A549 (cell line): ENCODE data around the gene ANXA3. TPM values are rescaled to one million over a fixed set of nuclear protein-coding genes. Genes with fewer than 3 reads are reported as not detected.

Source experiments
- ATAC-seq, 2 experiments: fragments of 200-7000 bp in 1 of 2; fragments of >200 bp in 1 of 2; cut with Nextera tagmentation in 1 of 2; cut with Tn5 transposase in 1 of 2; 3 replicates each; pipeline versions ENCODE4 v1.8.0 to v1.9.1; 2018 to 2020; ENCODE audit warnings: mild to moderate bottlenecking in 1 of 2, moderate library complexity in 1 of 2
- CTCF ChIA-PET: fragments of 300-600 bp; sonication (Branson Sonifier 250); formaldehyde crosslinking; extraction: SDS; loops from one replicate; lab custom pipeline; 2021; ENCODE audit warnings: antibody characterized with exemption, inconsistent platforms; lab: Yijun Ruan, JAX
- POLR2A ChIA-PET: fragments of 350-600 bp; formaldehyde crosslinking; extraction: SDS; loops from one replicate; lab custom pipeline; 2021; ENCODE audit warnings: antibody characterized with exemption, inconsistent platforms; lab: Yijun Ruan, JAX
- DNase-seq, 2 experiments: peaks; one replicate each; pipeline versions ENCODE4 v3.0.0 to v3.0.0-alpha.2; 2011 to 2016; ENCODE audit warnings: low read depth in 1 of 2, low spot score in 1 of 2
- FAIRE-seq: peaks from 2 replicates; lab custom pipeline; 2011; peaks lifted over from hg19 to GRCh38; lab: Jason Lieb, UNC
- H3K27ac ChIP-seq, 2 experiments: fragments of >200 bp; sonication (Bioruptor Twin); formaldehyde crosslinking; 3 replicates each; pipeline ENCODE4 v1.5.1; 2016 to 2017
- H3K4me1 ChIP-seq: fragments of >200 bp; sonication (Bioruptor Twin); formaldehyde crosslinking; 3 replicates; pipeline ENCODE4 v1.6.1; 2016
- H3K4me2 ChIP-seq: fragments of >200 bp; sonication (Bioruptor Twin); formaldehyde crosslinking; 3 replicates; pipeline ENCODE4 v1.6.1; 2016
- H3K4me3 ChIP-seq: fragments of >200 bp; sonication (Bioruptor Twin); formaldehyde crosslinking; 3 replicates; pipeline ENCODE4 v1.5.1; 2016
- H3K9me3 ChIP-seq: fragments of >200 bp; sonication (Bioruptor Twin); formaldehyde crosslinking; 3 replicates; pipeline ENCODE4 v1.6.1; 2016
- BHLHE40 ChIP-seq: IDR thresholded peaks from 2 replicates; pipeline ENCODE4 v1.6.1; 2012; ENCODE audit warnings: low read depth, low read length, inconsistent platforms
- CBX2 ChIP-seq: fragments of 200-600 bp; sonication (generic); IDR thresholded peaks from 2 replicates; pipeline ENCODE4 v1.6.1; 2016; ENCODE audit warnings: low read depth, mild to moderate bottlenecking, borderline replicate concordance
- CHD2 ChIP-seq: fragments of 150-350 bp; IDR thresholded peaks from 2 replicates; pipeline ENCODE4 v1.6.1; 2014; ENCODE audit warnings: low read length; ENCODE audit not compliant: partially characterized antibody
- CHD4 ChIP-seq: fragments of 200-600 bp; sonication (generic); IDR thresholded peaks from 2 replicates; pipeline ENCODE4 v1.6.1; 2016; ENCODE audit warnings: antibody characterized with exemption, mild to moderate bottlenecking, borderline replicate concordance
- EHF ChIP-seq: fragments of 250-450 bp; sonication (Bioruptor Pico); IDR thresholded peaks from 2 replicates; pipeline ENCODE4 v1.5.0; 2020; ENCODE audit warnings: mild to moderate bottlenecking
- EHMT2 ChIP-seq: fragments of 200-600 bp; sonication (generic); IDR thresholded peaks from 2 replicates; pipeline ENCODE4 v1.6.1; 2016; ENCODE audit warnings: antibody characterized with exemption, low read depth, mild to moderate bottlenecking, moderate library complexity
- EP300 ChIP-seq, 2 experiments: fragments of >200 bp; sonication (Bioruptor Twin); formaldehyde crosslinking; IDR thresholded peaks; 2 replicates in 1 of 2; 3 replicates in 1 of 2; pipeline ENCODE4 v1.6.1; 2016 to 2017
- ESRRA ChIP-seq: fragments of 150-350 bp; IDR thresholded peaks from 2 replicates; pipeline ENCODE4 v1.6.1; 2014; ENCODE audit warnings: mild to moderate bottlenecking, low read length, borderline replicate concordance
- FOSB ChIP-seq: fragments of 250-450 bp; sonication (Bioruptor Pico); IDR thresholded peaks from 2 replicates; pipeline ENCODE4 v1.5.0; 2020; ENCODE audit warnings: mild to moderate bottlenecking, moderate library complexity
- FOSL2 ChIP-seq, 2 experiments: fragments of 450-650 bp in 1 of 2; fragments of >200 bp in 1 of 2; sonication (Bioruptor Twin) in 1 of 2; formaldehyde crosslinking; IDR thresholded peaks; 2 replicates each; pipeline versions ENCODE4 v1.5.0 to v1.6.1; 2016 to 2020; ENCODE audit warnings: mild to moderate bottlenecking in 1 of 2, moderate library complexity in 1 of 2
- FOXS1 ChIP-seq: fragments of 250-450 bp; sonication (Bioruptor Pico); IDR thresholded peaks from 2 replicates; pipeline ENCODE4 v1.5.0; 2020; ENCODE audit warnings: mild to moderate bottlenecking, moderate library complexity
- HOXA7 ChIP-seq: fragments of 250-450 bp; sonication (Bioruptor Pico); IDR thresholded peaks from 2 replicates; pipeline ENCODE4 v1.5.0; 2020; ENCODE audit warnings: mild to moderate bottlenecking, moderate library complexity
- HOXB5 ChIP-seq: fragments of 250-450 bp; sonication (Bioruptor Pico); IDR thresholded peaks from 2 replicates; pipeline ENCODE4 v1.5.0; 2020; ENCODE audit warnings: mild to moderate bottlenecking, moderate library complexity
- JUN ChIP-seq, 2 experiments: fragments of >200 bp; sonication (Bioruptor Twin); formaldehyde crosslinking; IDR thresholded peaks; 2 replicates in 1 of 2; 3 replicates in 1 of 2; pipeline ENCODE4 v1.6.1; 2016 to 2017
- KDM1A ChIP-seq: fragments of 200-600 bp; sonication (generic); IDR thresholded peaks from 2 replicates; pipeline ENCODE4 v1.6.1; 2016; ENCODE audit warnings: low read depth, mild to moderate bottlenecking
- KDM5A ChIP-seq: fragments of 200-600 bp; sonication (generic); IDR thresholded peaks from 2 replicates; pipeline ENCODE4 v1.6.1; 2016; ENCODE audit warnings: antibody characterized with exemption, mild to moderate bottlenecking
- MAZ ChIP-seq: fragments of 150-350 bp; IDR thresholded peaks from 2 replicates; pipeline ENCODE4 v1.6.1; 2014; ENCODE audit warnings: antibody characterized with exemption, low read depth, low read length, borderline replicate concordance
- NR3C1 ChIP-seq: fragments of >200 bp; sonication (Bioruptor Twin); formaldehyde crosslinking; IDR thresholded peaks from 3 replicates; pipeline ENCODE4 v1.6.1; 2017
- PHF8 ChIP-seq: fragments of 200-600 bp; sonication (generic); IDR thresholded peaks from 2 replicates; pipeline ENCODE4 v1.6.1; 2016; ENCODE audit warnings: low read depth, mild to moderate bottlenecking, antibody characterized with exemption, moderate library complexity, borderline replicate concordance
- RAD21 ChIP-seq, 2 experiments: fragments of >200 bp in 1 of 2; sonication (Bioruptor Twin) in 1 of 2; formaldehyde crosslinking in 1 of 2; IDR thresholded peaks in 1 of 2; conservative IDR thresholded peaks in 1 of 2; 2 replicates in 1 of 2; 3 replicates in 1 of 2; pipeline ENCODE4 v1.6.1; 2012 to 2018; ENCODE audit warnings: inconsistent platforms in 1 of 2
- RCOR1 ChIP-seq: fragments of 150-350 bp; IDR thresholded peaks from 2 replicates; pipeline ENCODE4 v1.6.1; 2014; ENCODE audit warnings: antibody characterized with exemption, low read length, low read depth
- RNF2 ChIP-seq: fragments of 200-600 bp; sonication (generic); IDR thresholded peaks from 2 replicates; pipeline ENCODE4 v1.6.1; 2016; ENCODE audit warnings: low read depth, mild to moderate bottlenecking, antibody characterized with exemption, moderate library complexity, borderline replicate concordance
- ZC3H11A ChIP-seq: fragments of 450-650 bp; IDR thresholded peaks from 2 replicates; pipeline ENCODE4 v1.6.1; 2014; ENCODE audit warnings: antibody characterized with exemption, mild to moderate bottlenecking
- ZNF302 ChIP-seq: fragments of 250-450 bp; sonication (Bioruptor Pico); IDR thresholded peaks from 2 replicates; pipeline ENCODE4 v1.9.0; 2021; ENCODE audit warnings: inconsistent platforms, mild to moderate bottlenecking, moderate library complexity
- ZSCAN20 ChIP-seq: fragments of 250-450 bp; sonication (Bioruptor Pico); IDR thresholded peaks from 2 replicates; pipeline ENCODE4 v1.8.0; 2022; ENCODE audit warnings: mild to moderate bottlenecking, moderate library complexity
- WGBS: methylation state at CpG from one replicate; pipeline ENCODE4 v1.1.6; 2017; ENCODE audit errors: missing lambda C conversion rate; 5-methylcytosine and 5-hydroxymethylcytosine counted together
- polyA plus RNA-seq, 4 experiments: library from polyadenylated mRNA; depleted of rRNA in 3 of 4; stranded (reverse); fragments of >200 nt; fragmentation: RNase III in 1 of 4; extraction: RNeasy Plus Mini Kit Qiagen cat#74134 plus additional on column Dnase treatment in 1 of 4; gene quantifications; 2 replicates in 3 of 4; 3 replicates in 1 of 4; pipeline ENCODE4 v1.2.3, GENCODE V29; 2011 to 2017
- TF ChIP-seq, protein P1 (sequence below): fragments of 450-650 bp; IDR thresholded peaks from 2 replicates; pipeline ENCODE4 v1.6.1; 2014; ENCODE audit warnings: antibody characterized with exemption
- TF ChIP-seq, protein P2 (sequence below): IDR thresholded peaks from 2 replicates; pipeline ENCODE4 v1.6.1; 2012
- TF ChIP-seq, protein P3 (sequence below): fragments of 200-600 bp; sonication (generic); IDR thresholded peaks from 2 replicates; pipeline ENCODE4 v1.6.1; 2016; ENCODE audit warnings: antibody characterized with exemption, mild to moderate bottlenecking, moderate library complexity

ANXA3 gene
- polyA plus RNA-seq, 2 of the 4 experiments (the other 2 are of a cell fraction): 126 to 134 TPM

GRCh38 chr4:78571804-78572203 lies 20.2 kb downstream of the ANXA3 start:
- ATAC-seq (no peak), FAIRE-seq (no peak), DNase-seq (no peak)
- Histone ChIP-seq H3K4me3 (no peak overlapping the region), H3K27ac (peak overlapping the region in 1 of 2 experiments; percentile 48; a peak in 1 of 6 replicates), H3K9me3 (no peaks in the 10 kb centered on the region; the same call in 2 of the 3 replicates), H3K4me1 (peaks cover 40% of the 10 kb centered on the region), H3K4me2 (no peak overlapping the region)
- ChIA-PET POLR2A (no interaction called here), CTCF (no interaction called here)
- TF ChIP-seq RCOR1 (no peak), KDM1A (no peak), ZNF302 (CRISPR knock-in tag) (no peak), JUN (IDR thresholded peaks at IDR 0.05) (no peak), NR3C1 (no peak), PHF8 (no peak), HOXB5 (CRISPR knock-in tag) (no peak), EHF (CRISPR knock-in tag) (no peak), EP300 (IDR thresholded peaks at IDR 0.05) (no peak), HOXA7 (CRISPR knock-in tag) (no peak), KDM5A (no peak), ZSCAN20 (CRISPR knock-in tag) (no peak), FOSB (CRISPR knock-in tag) (no peak)
- TF ChIP-seq, protein P1, sequence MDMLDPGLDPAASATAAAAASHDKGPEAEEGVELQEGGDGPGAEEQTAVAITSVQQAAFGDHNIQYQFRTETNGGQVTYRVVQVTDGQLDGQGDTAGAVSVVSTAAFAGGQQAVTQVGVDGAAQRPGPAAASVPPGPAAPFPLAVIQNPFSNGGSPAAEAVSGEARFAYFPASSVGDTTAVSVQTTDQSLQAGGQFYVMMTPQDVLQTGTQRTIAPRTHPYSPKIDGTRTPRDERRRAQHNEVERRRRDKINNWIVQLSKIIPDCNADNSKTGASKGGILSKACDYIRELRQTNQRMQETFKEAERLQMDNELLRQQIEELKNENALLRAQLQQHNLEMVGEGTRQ: no peak
- TF ChIP-seq, protein P2, sequence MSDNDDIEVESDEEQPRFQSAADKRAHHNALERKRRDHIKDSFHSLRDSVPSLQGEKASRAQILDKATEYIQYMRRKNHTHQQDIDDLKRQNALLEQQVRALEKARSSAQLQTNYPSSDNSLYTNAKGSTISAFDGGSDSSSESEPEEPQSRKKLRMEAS: no peak
- WGBS: 97% methylated on average over 1 of the region's 1 CpG

DNA sequence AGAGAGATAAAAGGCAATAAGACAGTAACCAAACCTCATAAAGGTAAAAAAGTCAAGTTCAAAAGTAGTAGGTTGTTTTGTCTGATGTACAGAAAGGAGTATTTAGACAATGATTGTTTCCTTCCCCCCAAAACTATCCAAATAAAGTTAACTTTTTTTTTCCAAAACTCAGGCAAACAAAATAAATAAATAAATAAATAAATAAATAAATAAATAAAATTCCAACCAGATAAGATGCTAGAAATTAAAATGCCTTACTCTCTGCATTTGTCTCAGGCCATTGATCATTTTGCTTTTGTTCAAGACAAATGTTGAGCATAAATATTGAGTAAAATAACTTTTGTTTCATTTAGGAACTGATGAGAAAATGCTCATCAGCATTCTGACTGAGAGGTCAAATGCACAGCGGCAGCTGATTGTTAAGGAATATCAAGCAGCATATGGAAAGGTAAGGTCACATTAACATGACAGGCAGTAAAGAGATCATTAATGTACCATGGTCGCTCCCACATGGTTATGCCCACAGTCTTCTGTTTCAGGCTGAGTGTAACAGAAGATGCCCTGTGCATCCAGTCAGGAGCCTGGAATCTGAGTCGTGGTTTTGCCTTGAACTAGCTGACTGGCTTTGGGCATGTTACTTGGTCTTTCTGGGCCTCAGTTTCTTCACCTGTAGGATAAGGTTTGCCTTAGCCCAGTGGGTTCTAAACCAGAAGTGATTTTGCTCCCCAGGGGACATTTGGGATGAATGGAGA lies 27.3 kb downstream of the ANXA3 start:
- 89% methylated on average over 3 of the region's 3 CpGs for WGBS
- Histone ChIP-seq H3K4me2 (no peak overlapping the region), H3K27ac (no peak overlapping the region), H3K9me3 (no peaks in the 10 kb centered on the region; the same call in 2 of the 3 replicates), H3K4me3 (no peak overlapping the region), H3K4me1 (no peaks in the 10 kb centered on the region)
- ChIA-PET CTCF (no interaction called here), POLR2A (no interaction called here)
- FAIRE-seq (no peak), DNase-seq (no peak), ATAC-seq (no peak)
- TF ChIP-seq FOSL2 (IDR thresholded peaks at IDR 0.05) (no peak), FOSL2 (CRISPR knock-in tag; IDR thresholded peaks at IDR 0.05) (no peak), ZC3H11A (peak; percentile 47)

DNA sequence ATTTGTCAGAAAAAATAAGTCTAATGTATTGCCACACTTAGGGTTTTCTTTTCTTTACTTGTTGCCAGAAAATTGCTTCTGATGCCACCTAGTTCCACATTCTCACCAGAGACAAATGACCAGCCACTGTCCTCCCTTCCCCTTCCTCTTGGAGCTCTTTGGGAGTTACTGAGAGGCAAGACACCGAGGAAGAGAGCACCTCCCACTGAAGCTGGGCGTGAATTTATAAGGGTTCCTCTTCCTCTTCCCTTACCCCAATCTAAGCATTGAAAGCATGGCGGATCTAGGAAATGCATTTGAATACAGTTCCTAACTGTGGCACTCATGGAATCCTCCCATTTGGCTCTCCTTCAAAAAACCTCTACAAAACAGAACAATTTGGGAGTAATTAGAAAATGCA lies 30.0 kb downstream of the ANXA3 start:
- POLR2A ChIA-PET: no interaction called here
- CTCF ChIA-PET: no interaction called here
- H3K4me2 ChIP-seq: no peak overlapping the region
- DNase-seq: no peak
- no peaks in the 10 kb centered on the region for H3K9me3 ChIP-seq
- FAIRE-seq: no peak
- no peak overlapping the region for H3K4me3 ChIP-seq
- no peak overlapping the region for H3K27ac ChIP-seq
- WGBS: 89% methylated on average over 3 of the region's 3 CpGs
- ATAC-seq: no peak
- peaks cover 4% of the 10 kb centered on the region; the same call in 1 of the 3 replicates for H3K4me1 ChIP-seq
- TF ChIP-seq FOXS1 (CRISPR knock-in tag) (no peak), CBX2 (no peak), HOXB5 (CRISPR knock-in tag) (no peak), ESRRA (no peak), RAD21 (conservative IDR thresholded peaks at IDR 0.05 in 1 of 2, IDR thresholded peaks at IDR 0.05 in 1 of 2) (no peak), EP300 (IDR thresholded peaks at IDR 0.05) (no peak), EHF (CRISPR knock-in tag) (no peak), RNF2 (no peak), EHMT2 (no peak), FOSL2 (IDR thresholded peaks at IDR 0.05) (no peak), FOSL2 (CRISPR knock-in tag; IDR thresholded peaks at IDR 0.05) (no peak), CHD2 (no peak), MAZ (no peak), RCOR1 (no peak), FOSB (CRISPR knock-in tag) (no peak), CHD4 (no peak), BHLHE40 (no peak)
- TF ChIP-seq, protein P3, sequence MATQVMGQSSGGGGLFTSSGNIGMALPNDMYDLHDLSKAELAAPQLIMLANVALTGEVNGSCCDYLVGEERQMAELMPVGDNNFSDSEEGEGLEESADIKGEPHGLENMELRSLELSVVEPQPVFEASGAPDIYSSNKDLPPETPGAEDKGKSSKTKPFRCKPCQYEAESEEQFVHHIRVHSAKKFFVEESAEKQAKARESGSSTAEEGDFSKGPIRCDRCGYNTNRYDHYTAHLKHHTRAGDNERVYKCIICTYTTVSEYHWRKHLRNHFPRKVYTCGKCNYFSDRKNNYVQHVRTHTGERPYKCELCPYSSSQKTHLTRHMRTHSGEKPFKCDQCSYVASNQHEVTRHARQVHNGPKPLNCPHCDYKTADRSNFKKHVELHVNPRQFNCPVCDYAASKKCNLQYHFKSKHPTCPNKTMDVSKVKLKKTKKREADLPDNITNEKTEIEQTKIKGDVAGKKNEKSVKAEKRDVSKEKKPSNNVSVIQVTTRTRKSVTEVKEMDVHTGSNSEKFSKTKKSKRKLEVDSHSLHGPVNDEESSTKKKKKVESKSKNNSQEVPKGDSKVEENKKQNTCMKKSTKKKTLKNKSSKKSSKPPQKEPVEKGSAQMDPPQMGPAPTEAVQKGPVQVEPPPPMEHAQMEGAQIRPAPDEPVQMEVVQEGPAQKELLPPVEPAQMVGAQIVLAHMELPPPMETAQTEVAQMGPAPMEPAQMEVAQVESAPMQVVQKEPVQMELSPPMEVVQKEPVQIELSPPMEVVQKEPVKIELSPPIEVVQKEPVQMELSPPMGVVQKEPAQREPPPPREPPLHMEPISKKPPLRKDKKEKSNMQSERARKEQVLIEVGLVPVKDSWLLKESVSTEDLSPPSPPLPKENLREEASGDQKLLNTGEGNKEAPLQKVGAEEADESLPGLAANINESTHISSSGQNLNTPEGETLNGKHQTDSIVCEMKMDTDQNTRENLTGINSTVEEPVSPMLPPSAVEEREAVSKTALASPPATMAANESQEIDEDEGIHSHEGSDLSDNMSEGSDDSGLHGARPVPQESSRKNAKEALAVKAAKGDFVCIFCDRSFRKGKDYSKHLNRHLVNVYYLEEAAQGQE: no peak
- TF ChIP-seq, protein P1: no peak
